HAP-1 (cell line): ENCODE measurements around the gene SGIP1.

Source experiments
- DNase-seq, 2 experiments: peaks; one replicate each; pipeline ENCODE4 v3.0.0-alpha.2; 2016 to 2020; ENCODE audit warnings: low spot score in 2 of 2
- H3K27me3 ChIP-seq: fragments of 250-450 bp; sonication (Bioruptor Pico); 2 replicates; pipeline ENCODE4 v1.5.1; 2020; ENCODE audit warnings: low read depth, mild to moderate bottlenecking, moderate library complexity
- H3K36me3 ChIP-seq: fragments of 250-450 bp; sonication (Bioruptor Pico); replicated peaks from 2 replicates; pipeline ENCODE4 v1.5.1; 2020; ENCODE audit warnings: mild to moderate bottlenecking
- H3K4me1 ChIP-seq: fragments of 250-450 bp; sonication (Bioruptor Pico); 2 replicates; pipeline ENCODE4 v1.5.1; 2020; ENCODE audit warnings: mild to moderate bottlenecking
- H3K4me3 ChIP-seq: fragments of 250-450 bp; sonication (Bioruptor Pico); 2 replicates; pipeline ENCODE4 v1.5.1; 2020; ENCODE audit warnings: mild to moderate bottlenecking, moderate library complexity
- H3K9me3 ChIP-seq: fragments of 250-450 bp; sonication (Bioruptor Pico); 2 replicates; pipeline ENCODE4 v1.5.1; 2020; ENCODE audit warnings: mild to moderate bottlenecking, moderate library complexity
- in situ Hi-C: fragments of 300-500 bp; cut with MboI; formaldehyde crosslinking; loops from 3 replicates; pipeline ENCODE4 v1.14.3; 2020; ENCODE audit warnings: low sequenced_read_pairs, inconsistent platforms, mixed read lengths

SGIP1 gene

GRCh38 chr1:66752671-66753371, 218.9 kb downstream of the SGIP1 start:
- in situ Hi-C loops: no loop called here
- Histone ChIP-seq H3K4me3 (peak overlapping the region; percentile 11; the same call in 1 of the 2 replicates), H3K4me1 (no peaks in the 10 kb centered on the region), H3K27me3 (no peaks in the 10 kb centered on the region), H3K36me3 (no peaks in the 10 kb centered on the region), H3K9me3 (no peaks in the 10 kb centered on the region)
- DNase-seq: no peak

- Histone ChIP-seq H3K4me1 (no peaks in the 10 kb centered on the region), H3K36me3 (no peaks in the 10 kb centered on the region), H3K9me3 (no peaks in the 10 kb centered on the region), H3K27me3 (no peaks in the 10 kb centered on the region), H3K4me3 (no peak overlapping the region)
- no peak for DNase-seq
- in situ Hi-C loops: no loop called here
Observed at GRCh38 chr1:66757722-66758240, 223.8 kb downstream of the SGIP1 start.

- no peaks in the 10 kb centered on the region for H3K36me3 ChIP-seq
- H3K9me3 ChIP-seq: no peaks in the 10 kb centered on the region
- H3K27me3 ChIP-seq: no peaks in the 10 kb centered on the region
- H3K4me1 ChIP-seq: no peaks in the 10 kb centered on the region
- in situ Hi-C loops: no loop called here
- DNase-seq: no peak
- no peak overlapping the region for H3K4me3 ChIP-seq
Observed at GRCh38 chr1:66758241-66758755, 224.3 kb downstream of the SGIP1 start.

- Histone ChIP-seq H3K36me3 (no peaks in the 10 kb centered on the region), H3K4me1 (no peaks in the 10 kb centered on the region), H3K9me3 (no peaks in the 10 kb centered on the region), H3K27me3 (no peaks in the 10 kb centered on the region), H3K4me3 (no peak overlapping the region)
- DNase-seq: no peak
- in situ Hi-C loops: loop anchor here (10.0 kb wide), 1 partner anchor 384 kb away; no protein-coding TSS in a partner anchor
Observed at GRCh38 chr1:66760506-66760905, 226.6 kb downstream of the SGIP1 start.

DNA sequence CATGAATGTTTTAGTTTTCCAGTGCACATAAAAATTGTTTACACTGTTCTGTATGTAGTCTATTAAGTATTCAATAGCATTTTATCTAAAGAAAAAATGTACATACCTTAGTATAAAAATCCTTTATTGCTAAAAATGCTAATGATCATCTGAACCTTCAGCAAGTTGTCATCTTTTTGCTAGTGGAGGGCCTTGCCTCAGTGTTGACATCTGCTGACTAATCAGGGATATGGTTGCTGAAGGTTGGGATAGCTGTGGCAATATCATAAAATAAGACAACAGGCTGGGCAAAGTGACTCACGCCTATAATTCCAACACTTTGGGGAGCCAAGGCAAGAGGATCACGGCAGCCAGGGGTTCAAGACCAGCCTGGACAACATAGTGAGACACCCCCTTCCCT, 227.3 kb downstream of the SGIP1 start:
- no peaks in the 10 kb centered on the region for H3K36me3 ChIP-seq

DNA sequence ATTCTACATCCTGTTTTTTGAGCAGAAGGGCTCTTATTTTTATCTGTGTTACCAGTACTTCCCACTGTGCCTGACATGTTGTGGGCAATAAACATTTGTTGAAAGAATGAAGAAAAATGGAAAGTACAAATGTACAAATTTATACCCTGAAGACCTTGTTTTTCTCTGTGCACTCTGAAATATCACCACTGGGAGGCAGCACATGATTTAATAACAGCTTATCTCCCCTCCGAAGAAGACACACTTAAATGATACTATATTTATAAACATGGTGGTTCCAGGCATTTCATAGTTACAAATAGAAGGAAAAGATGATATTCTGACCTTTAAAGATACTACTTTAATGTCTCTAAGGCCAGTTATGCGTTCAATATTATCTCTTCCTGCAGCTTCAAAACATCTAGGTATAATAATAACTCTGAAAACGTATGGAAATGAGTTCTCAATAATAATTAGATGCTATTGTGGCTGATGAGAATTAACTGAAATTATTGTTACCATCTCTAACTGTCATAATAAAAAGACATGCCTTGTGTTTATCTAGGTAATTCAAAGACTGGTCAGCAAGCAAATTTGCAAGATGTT, 231.1 kb downstream of the SGIP1 start:
- Histone ChIP-seq H3K9me3 (no peaks in the 10 kb centered on the region), H3K4me1 (no peaks in the 10 kb centered on the region), H3K4me3 (no peak overlapping the region), H3K27me3 (no peaks in the 10 kb centered on the region), H3K36me3 (no peaks in the 10 kb centered on the region)
- peak; percentile 51 to 67 for DNase-seq
- in situ Hi-C loops: loop anchor here (10.0 kb wide), 1 partner anchor 380 kb away; no protein-coding TSS in a partner anchor

More for the DNA sequence above, 227.3 kb downstream of the SGIP1 start:
- H3K9me3 ChIP-seq: no peaks in the 10 kb centered on the region
- no peak overlapping the region for H3K4me3 ChIP-seq
- in situ Hi-C loops: loop anchor here (10.0 kb wide), 1 partner anchor 384 kb away; no protein-coding TSS in a partner anchor
- DNase-seq: no peak
- H3K27me3 ChIP-seq: no peaks in the 10 kb centered on the region
- H3K4me1 ChIP-seq: no peaks in the 10 kb centered on the region

- Histone ChIP-seq H3K27me3 (no peaks in the 10 kb centered on the region), H3K9me3 (no peaks in the 10 kb centered on the region), H3K36me3 (no peaks in the 10 kb centered on the region), H3K4me3 (no peak overlapping the region), H3K4me1 (no peaks in the 10 kb centered on the region)
- no peak for DNase-seq
- in situ Hi-C loops: loop anchor here (10.0 kb wide), 1 partner anchor 377 kb away; no protein-coding TSS in a partner anchor
Observed at GRCh38 chr1:66767626-66768025, 233.7 kb downstream of the SGIP1 start.

- H3K4me1 ChIP-seq: no peaks in the 10 kb centered on the region
- no peaks in the 10 kb centered on the region for H3K36me3 ChIP-seq
- in situ Hi-C loops: loop anchor here (10.0 kb wide), 1 partner anchor 376 kb away; no protein-coding TSS in a partner anchor
- DNase-seq: no peak
- H3K4me3 ChIP-seq: no peak overlapping the region
- no peaks in the 10 kb centered on the region for H3K9me3 ChIP-seq
- H3K27me3 ChIP-seq: no peaks in the 10 kb centered on the region
Observed at GRCh38 chr1:66768965-66769364, 235.0 kb downstream of the SGIP1 start.

DNA sequence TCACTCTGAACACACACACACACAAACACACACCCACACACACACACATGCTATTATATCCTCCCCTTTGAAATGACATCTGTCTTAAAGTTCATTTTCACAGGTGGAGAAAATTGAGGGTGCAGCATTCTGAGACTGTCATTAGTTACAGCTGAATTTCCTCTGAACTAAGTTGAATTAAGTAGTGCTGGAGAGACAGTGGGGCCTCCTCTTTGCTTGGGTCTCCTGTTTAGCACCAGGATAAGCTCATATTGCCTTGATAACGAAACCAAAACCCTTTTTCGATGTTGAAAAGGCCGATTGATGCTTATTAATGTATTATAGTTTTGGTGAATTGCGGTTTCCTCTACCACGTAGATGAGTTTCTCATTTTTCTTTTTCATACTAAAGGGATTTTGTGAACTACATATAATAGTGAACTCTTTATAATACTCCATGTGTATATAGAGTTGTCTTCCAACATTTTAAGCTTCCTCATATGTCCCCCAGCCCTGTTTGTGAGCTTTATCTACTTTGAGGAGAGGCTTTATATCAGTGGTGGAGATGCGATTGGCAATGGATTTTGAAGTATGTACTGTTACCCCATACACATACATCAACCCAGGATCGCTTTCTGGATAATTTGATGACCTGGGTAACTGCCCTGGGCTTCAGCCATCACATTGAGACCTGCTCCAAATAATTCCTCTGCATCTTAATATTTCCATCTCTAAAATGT, 235.7 kb downstream of the SGIP1 start:
- H3K27me3 ChIP-seq: no peaks in the 10 kb centered on the region
- H3K4me1 ChIP-seq: no peaks in the 10 kb centered on the region
- no peak for DNase-seq
- no peaks in the 10 kb centered on the region for H3K36me3 ChIP-seq
- no peaks in the 10 kb centered on the region for H3K9me3 ChIP-seq
- H3K4me3 ChIP-seq: no peak overlapping the region
- in situ Hi-C loops: loop anchor here (10.0 kb wide), 1 partner anchor 375 kb away; no protein-coding TSS in a partner anchor

- no peak overlapping the region for H3K4me3 ChIP-seq
- in situ Hi-C loops: no loop called here
- DNase-seq: no peak
- H3K27me3 ChIP-seq: no peaks in the 10 kb centered on the region
- H3K9me3 ChIP-seq: no peaks in the 10 kb centered on the region
- H3K36me3 ChIP-seq: no peaks in the 10 kb centered on the region
- H3K4me1 ChIP-seq: no peaks in the 10 kb centered on the region
Observed at GRCh38 chr1:66770240-66770639, 236.3 kb downstream of the SGIP1 start.

GRCh38 chr1:66770694-66771093, 236.7 kb downstream of the SGIP1 start:
- DNase-seq: no peak
- Histone ChIP-seq H3K27me3 (no peaks in the 10 kb centered on the region), H3K4me3 (no peak overlapping the region), H3K36me3 (no peaks in the 10 kb centered on the region), H3K9me3 (no peaks in the 10 kb centered on the region), H3K4me1 (no peaks in the 10 kb centered on the region)
- in situ Hi-C loops: no loop called here

- in situ Hi-C loops: no loop called here
- Histone ChIP-seq H3K36me3 (no peaks in the 10 kb centered on the region), H3K4me3 (no peak overlapping the region), H3K27me3 (peaks cover 8% of the 10 kb centered on the region; the same call in 1 of the 2 replicates), H3K4me1 (no peaks in the 10 kb centered on the region), H3K9me3 (no peaks in the 10 kb centered on the region)
- no peak for DNase-seq
Observed at GRCh38 chr1:66773227-66773626, 239.3 kb downstream of the SGIP1 start.

DNA sequence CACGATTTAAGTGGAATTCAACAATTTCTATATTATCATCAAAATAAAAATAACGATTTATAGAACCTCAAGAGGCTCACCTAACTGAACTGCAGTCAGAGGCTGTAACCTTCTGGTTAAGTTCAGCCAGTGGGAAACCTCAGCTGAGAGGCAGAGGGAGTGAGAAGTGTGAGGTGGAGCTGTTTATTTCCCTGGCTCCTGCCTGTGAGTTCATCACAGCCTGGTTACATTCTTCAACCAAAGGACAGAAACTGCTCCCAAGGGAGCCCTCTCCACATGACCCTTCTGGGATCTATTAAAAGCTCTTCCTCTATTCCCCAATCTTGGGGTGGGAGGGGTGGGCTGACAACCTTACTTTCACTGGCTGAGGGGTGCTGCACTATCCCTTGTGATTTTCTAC, 240.5 kb downstream of the SGIP1 start:
- in situ Hi-C loops: no loop called here
- no peaks in the 10 kb centered on the region for H3K9me3 ChIP-seq
- no peaks in the 10 kb centered on the region for H3K36me3 ChIP-seq
- H3K4me1 ChIP-seq: no peaks in the 10 kb centered on the region; the same call in 1 of the 2 replicates
- no peak for DNase-seq
- no peak overlapping the region for H3K4me3 ChIP-seq
- H3K27me3 ChIP-seq: peaks cover 8% of the 10 kb centered on the region; the same call in 1 of the 2 replicates
